ENCODE measurements around the gene PCED1B.
A peak's percentile ranks its signal among the peaks of the same experiment; 100 is the strongest.

PCED1B gene

DNA sequence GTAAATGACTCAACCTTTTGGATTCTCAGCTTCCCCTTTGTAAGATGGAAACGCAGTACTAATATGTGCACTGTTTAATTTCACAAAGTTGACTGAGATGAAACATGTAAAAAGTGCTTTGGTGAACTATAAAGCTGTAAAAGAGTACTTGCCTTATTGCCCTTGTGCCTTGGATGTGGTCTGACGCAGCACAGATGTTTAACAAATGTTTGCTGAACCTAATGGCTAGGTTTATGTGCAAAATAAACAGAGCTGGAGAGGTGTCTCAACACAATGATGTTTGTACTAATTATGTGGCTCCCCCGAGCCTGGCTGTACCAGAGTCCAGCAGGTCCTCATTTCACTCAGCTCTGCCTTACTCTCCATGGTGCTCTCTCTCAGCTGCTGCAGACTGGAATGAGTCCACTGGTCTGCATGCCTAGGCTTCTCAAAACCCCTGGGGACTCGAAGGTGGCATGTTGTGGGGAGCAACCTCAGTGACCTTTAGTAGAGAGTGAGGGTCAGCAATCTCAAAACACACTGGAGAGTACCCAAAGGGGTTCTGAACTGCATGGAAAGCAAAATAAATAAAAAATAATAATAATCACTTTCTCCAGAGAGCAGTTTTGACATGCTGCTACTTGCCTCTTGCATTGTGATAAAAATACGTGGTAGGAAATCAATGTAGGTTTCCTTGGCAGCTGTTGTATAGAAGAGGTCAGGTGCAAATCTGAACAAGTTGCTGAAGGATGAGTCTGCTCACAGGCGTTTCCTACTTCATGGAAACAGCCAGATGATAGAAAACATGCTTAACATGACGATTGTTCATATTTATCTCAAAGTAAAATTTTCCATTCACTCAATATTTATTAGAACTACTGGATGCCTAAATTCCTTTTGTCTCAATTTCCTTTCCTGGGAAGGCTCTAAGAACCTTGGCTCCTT is 8.9 kb downstream of the PCED1B start:
- H3K4me3 ChIP-seq: no peak overlapping the region
- H3K27ac ChIP-seq: peak overlapping the region; percentile 56 to 78
- TF ChIP-seq CTCF (IDR thresholded peaks at IDR 0.05): no peak
- DNase-seq (ENCODE audit: low spot score): no peak

GRCh38 chr12:47091009-47091408 is 11.6 kb downstream of the PCED1B start:
- H3K4me3 ChIP-seq: no peak overlapping the region
- no peak for DNase-seq (ENCODE audit: low spot score)
- peak overlapping the region; percentile 16 to 59 for H3K27ac ChIP-seq
- TF ChIP-seq CTCF (IDR thresholded peaks at IDR 0.05): no peak

GRCh38 chr12:47094804-47095203 is 15.4 kb downstream of the PCED1B start:
- no peak overlapping the region for H3K4me3 ChIP-seq
- TF ChIP-seq CTCF (IDR thresholded peaks at IDR 0.05): no peak
- H3K27ac ChIP-seq: no peak overlapping the region
- DNase-seq (ENCODE audit: low spot score): no peak

DNA sequence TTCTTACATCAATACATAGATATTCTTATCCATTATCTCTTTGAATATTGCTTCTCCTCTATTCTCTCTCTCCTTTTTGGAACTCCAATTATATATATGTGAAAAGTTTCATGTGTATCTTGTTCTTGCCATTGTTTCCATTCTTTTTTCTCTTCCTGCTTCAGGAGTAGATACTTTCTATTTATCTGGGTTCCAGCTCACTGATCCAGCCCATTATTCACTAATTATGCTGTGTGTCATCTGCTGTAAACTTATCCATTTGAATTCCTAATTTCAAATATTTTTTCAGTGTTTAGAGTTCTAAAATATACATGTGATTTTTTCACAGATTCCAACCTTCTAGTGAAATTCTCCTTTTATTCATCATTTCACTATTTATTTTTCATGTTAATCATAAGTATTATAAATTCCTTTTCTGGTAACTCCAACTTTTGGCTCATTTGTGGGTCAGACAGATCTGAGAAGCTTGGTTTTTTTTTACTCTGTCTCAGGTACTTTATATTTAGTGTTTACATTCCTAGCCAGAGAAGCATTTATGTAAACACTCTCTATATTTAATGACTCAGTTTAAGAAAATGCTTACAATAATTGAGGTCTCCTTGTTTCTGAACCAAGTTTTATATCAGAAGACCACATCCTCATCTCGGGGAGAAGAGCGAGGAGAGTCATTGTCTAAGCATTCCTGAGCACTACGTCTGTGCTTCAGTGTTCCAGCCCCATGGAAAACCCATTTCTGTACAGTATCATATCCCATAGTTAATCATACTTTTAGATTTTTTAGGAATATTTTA is 16.2 kb downstream of the PCED1B start:
- no peak for TF ChIP-seq CTCF (IDR thresholded peaks at IDR 0.05)
- H3K27ac ChIP-seq: no peak overlapping the region
- H3K4me3 ChIP-seq: no peak overlapping the region
- no peak for DNase-seq (ENCODE audit: low spot score)

GRCh38 chr12:47097276-47097896 is 18.0 kb downstream of the PCED1B start:
- no peak for DNase-seq (ENCODE audit: low spot score)
- H3K4me3 ChIP-seq: peak overlapping the region; percentile 43
- no peak for TF ChIP-seq CTCF (IDR thresholded peaks at IDR 0.05)
- H3K27ac ChIP-seq: peak overlapping the region; percentile 69 to 91

GRCh38 chr12:47098099-47098498 is 18.7 kb downstream of the PCED1B start:
- no peak for TF ChIP-seq CTCF (IDR thresholded peaks at IDR 0.05)
- H3K4me3 ChIP-seq: peak overlapping the region; percentile 43
- peak overlapping the region; percentile 69 to 91 for H3K27ac ChIP-seq
- no peak for DNase-seq (ENCODE audit: low spot score)

Measured in coronary artery (tissue), 2 donors.